Measurements from ENCODE around the gene SIMC1.

GRCh38 chr5:176369934-176370711 is 131.9 kb downstream of the SIMC1 start:
- TF ChIP-seq CTCF (IDR thresholded peaks at IDR 0.05) = no peak
- TF ChIP-seq POLR2AphosphoS5 (IDR thresholded peaks at IDR 0.05) = no peak
- TF ChIP-seq POLR2A (IDR thresholded peaks at IDR 0.05) = no peak

Data from stomach (tissue), 4 donors.